CD4-positive, alpha-beta T cell treated with Interleukin-15 for 4 hours (primary cell): Measurements from ENCODE around the gene SEC16B.
A peak's percentile ranks its signal among the peaks of the same experiment; 100 is the strongest.

ENCODE experiments used
- DNase-seq: peaks from one replicate; pipeline ENCODE4 v3.0.0-alpha.2; 2020; ENCODE audit warnings: low spot score

SEC16B gene

GRCh38 chr1:177978530-177978929 lies 8.7 kb upstream of the SEC16B start:
- DNase-seq = no peak

GRCh38 chr1:177977141-177977540 lies 7.3 kb upstream of the SEC16B start:
- no peak for DNase-seq

GRCh38 chr1:177976596-177976995 lies 6.7 kb upstream of the SEC16B start:
- DNase-seq = no peak

- no peak for DNase-seq
These were observed 6.0 kb upstream of the SEC16B start for GRCh38 chr1:177975588-177976495.

- DNase-seq = no peak
These were observed 3.7 kb upstream of the SEC16B start for GRCh38 chr1:177973585-177973984.

- no peak for DNase-seq
These were observed 749 bp downstream of the SEC16B start for GRCh38 chr1:177969109-177969508.

GRCh38 chr1:177966199-177966598 lies 3.7 kb downstream of the SEC16B start:
- DNase-seq = no peak

GRCh38 chr1:177965293-177965692 lies 4.6 kb downstream of the SEC16B start:
- no peak for DNase-seq

- no peak for DNase-seq
These were observed 5.5 kb downstream of the SEC16B start for GRCh38 chr1:177964336-177964735.

- DNase-seq = no peak
These were observed 8.8 kb downstream of the SEC16B start for GRCh38 chr1:177960939-177961622.

GRCh38 chr1:177959811-177960515 lies 9.9 kb downstream of the SEC16B start:
- DNase-seq = no peak

GRCh38 chr1:177958092-177958491 lies 11.8 kb downstream of the SEC16B start:
- DNase-seq = no peak

- no peak for DNase-seq
These were observed 15.8 kb downstream of the SEC16B start for GRCh38 chr1:177954076-177954475.

GRCh38 chr1:177953549-177953948 lies 16.3 kb downstream of the SEC16B start:
- DNase-seq = no peak

- no peak for DNase-seq
These were observed 17.2 kb downstream of the SEC16B start for GRCh38 chr1:177952691-177953090.

GRCh38 chr1:177952249-177952648 lies 17.6 kb downstream of the SEC16B start:
- no peak for DNase-seq

GRCh38 chr1:177950506-177950905 lies 19.4 kb downstream of the SEC16B start:
- no peak for DNase-seq

GRCh38 chr1:177948336-177948972 lies 21.4 kb downstream of the SEC16B start:
- peak; percentile 4 for DNase-seq

GRCh38 chr1:177947623-177948022 lies 22.2 kb downstream of the SEC16B start:
- no peak for DNase-seq

GRCh38 chr1:177945943-177946650 lies 23.8 kb downstream of the SEC16B start:
- DNase-seq = no peak
